NT2/D1 (cell line): Measurements from ENCODE around the gene MAX.

Experiments
- YY1 ChIP-seq: IDR thresholded peaks from 2 replicates; pipeline ENCODE4 v1.6.1; 2011; ENCODE audit not compliant: insufficient read length, insufficient read depth
- ZNF274 ChIP-seq: IDR thresholded peaks from 2 replicates; pipeline ENCODE4 v1.6.1; 2011; ENCODE audit warnings: mild to moderate bottlenecking, low read depth, low read length

GRCh38 chr14:65100922-65101541, 1.3 kb downstream of the MAX start:
- TF ChIP-seq YY1 (no peak), ZNF274 (no peak)
